GM12878 (cell line): ENCODE measurements around the gene CATSPER1. TPM values are rescaled to one million over a fixed set of nuclear protein-coding genes. Genes with fewer than 3 reads are reported as not detected.

Source experiments
- ATAC-seq: fragments of 200-7000 bp; cut with Tn5 transposase; 3 replicates; pipeline ENCODE4 v1.9.1; 2020; ENCODE audit warnings: mild to moderate bottlenecking, moderate library complexity
- BruUV-seq: library from RNA; stranded (reverse); fragments of 400-500 nt; replicated peaks from 2 replicates; lab custom pipeline; 2021; lab: Mats Ljungman, UMichigan
- CTCF ChIA-PET: fragments of 300-600 bp; sonication (Branson Sonifier 250); formaldehyde crosslinking; extraction: SDS; loops from one replicate; lab custom pipeline; 2021; ENCODE audit warnings: inconsistent platforms; lab: Yijun Ruan, JAX
- POLR2A ChIA-PET: fragments of 350-600 bp; formaldehyde crosslinking; extraction: SDS; loops from one replicate; lab custom pipeline; 2021; ENCODE audit warnings: inconsistent platforms; lab: Charles Lee
- RAD21 ChIA-PET: fragments of 300-600 bp; sonication (Branson Sonifier 250); formaldehyde crosslinking; loops from one replicate; lab custom pipeline; 2023; ENCODE audit warnings: antibody characterized with exemption; ENCODE audit not compliant: unreplicated experiment; lab: Charles Lee
- SMC1A ChIA-PET: fragments of 300-600 bp; sonication (Branson Sonifier 250); formaldehyde crosslinking; loops from one replicate; lab custom pipeline; 2023; ENCODE audit not compliant: unreplicated experiment, uncharacterized antibody; lab: Charles Lee
- DNase-seq: peaks from one replicate; pipeline ENCODE4 v3.0.0-alpha.2; 2011; ENCODE audit warnings: low read depth, low spot score
- FAIRE-seq: peaks from 3 replicates; lab custom pipeline; 2011; peaks lifted over from hg19 to GRCh38; lab: Jason Lieb, UNC
- H2AFZ ChIP-seq: 2 replicates; pipeline ENCODE4 v1.6.0; 2011; ENCODE audit warnings: low read depth, low read length, control low read depth; ENCODE audit not compliant: control insufficient read depth
- H3K27ac ChIP-seq: 2 replicates; pipeline ENCODE4 v1.5.1; 2011; ENCODE audit warnings: control low read depth; ENCODE audit not compliant: control insufficient read depth, insufficient read depth
- H3K27me3 ChIP-seq, 2 experiments: replicated peaks in 1 of 2; 2 replicates each; pipeline versions ENCODE4 v1.6.0 to v1.6.1; 2011; ENCODE audit warnings: low read length in 1 of 2; ENCODE audit not compliant: control insufficient read depth in 2 of 2, insufficient read depth in 2 of 2
- H3K36me3 ChIP-seq, 2 experiments: 2 replicates each; pipeline ENCODE4 v1.5.1; 2011; ENCODE audit warnings: low read length in 1 of 2; ENCODE audit not compliant: control insufficient read depth in 2 of 2, insufficient read depth in 2 of 2
- H3K4me1 ChIP-seq: 2 replicates; pipeline ENCODE4 v1.6.1; 2011; ENCODE audit warnings: mild to moderate bottlenecking, low read length, moderate library complexity, mixed read lengths; ENCODE audit not compliant: control insufficient read depth, insufficient read depth
- H3K4me2 ChIP-seq: 2 replicates; pipeline ENCODE4 v1.6.0; 2011; ENCODE audit warnings: control low read depth; ENCODE audit not compliant: control insufficient read depth, insufficient read depth
- H3K4me3 ChIP-seq: fragments of 200-600 bp; sonication (generic); 2 replicates; pipeline ENCODE4 v1.5.1; 2016
- H3K79me2 ChIP-seq: 2 replicates; pipeline ENCODE4 v1.6.0; 2011; ENCODE audit warnings: low read length; ENCODE audit not compliant: control insufficient read depth, insufficient read depth
- H3K9ac ChIP-seq: 2 replicates; pipeline ENCODE4 v1.8.0; 2011; ENCODE audit warnings: low read length, control low read depth, mixed read lengths; ENCODE audit not compliant: control insufficient read depth, insufficient read depth
- H3K9me3 ChIP-seq: replicated peaks from 3 replicates; pipeline ENCODE4 v1.5.1; 2011; ENCODE audit warnings: mild to moderate bottlenecking, low read length; ENCODE audit not compliant: control insufficient read depth, insufficient read depth
- H4K20me1 ChIP-seq: 2 replicates; pipeline ENCODE4 v1.6.0; 2011; ENCODE audit not compliant: control insufficient read depth, insufficient read depth
- GABPA ChIP-seq: IDR thresholded peaks from 2 replicates; pipeline ENCODE4 v1.6.1; 2014; ENCODE audit warnings: antibody characterized with exemption, low read depth, mild to moderate bottlenecking, inconsistent platforms
- HCFC1 ChIP-seq: fragments of 150-350 bp; IDR thresholded peaks from 2 replicates; pipeline ENCODE4 v1.6.1; 2014; ENCODE audit warnings: low read length
- KLF5 ChIP-seq: fragments of 450-650 bp; IDR thresholded peaks from 2 replicates; pipeline ENCODE4 v1.6.1; 2014; ENCODE audit warnings: mild to moderate bottlenecking; ENCODE audit not compliant: partially characterized antibody
- LARP7 ChIP-seq: fragments of 450-650 bp; IDR thresholded peaks from 2 replicates; pipeline ENCODE4 v1.6.1; 2017; ENCODE audit warnings: mild to moderate bottlenecking
- PML ChIP-seq: IDR thresholded peaks from 2 replicates; pipeline ENCODE4 v1.6.1; 2012; ENCODE audit warnings: low read length, inconsistent platforms
- RCOR1 ChIP-seq: conservative IDR thresholded peaks from 2 replicates; pipeline ENCODE4 v1.6.1; 2012; ENCODE audit warnings: low read depth, low read length, improper control_type of control experiment
- SPI1 ChIP-seq: IDR thresholded peaks from 2 replicates; pipeline ENCODE4 v1.6.1; 2011; ENCODE audit warnings: low read depth, mild to moderate bottlenecking, low read length, moderate library complexity, borderline replicate concordance; ENCODE audit not compliant: insufficient read depth
- WRNIP1 ChIP-seq: IDR thresholded peaks from 2 replicates; pipeline ENCODE4 v1.6.1; 2011; ENCODE audit warnings: low read depth, low read length, improper control_type of control experiment, borderline replicate concordance
- ZBTB4 ChIP-seq: fragments of 450-650 bp; formaldehyde crosslinking; IDR thresholded peaks from 2 replicates; pipeline ENCODE4 v1.4.0; 2022; ENCODE audit warnings: mild to moderate bottlenecking, moderate library complexity
- WGBS: methylation state at CpG from one replicate; pipeline ENCODE4 v1.1.6; 2016; ENCODE audit warnings: low lambda C conversion rate; ENCODE audit not compliant: insufficient replicate concordance, insufficient coverage; ENCODE audit errors: missing lambda C conversion rate; 5-methylcytosine and 5-hydroxymethylcytosine counted together
- in situ Hi-C: fragments of 300-500 bp; cut with MboI; formaldehyde crosslinking; loops from 9 replicates; pipeline ENCODE4 v1.14.3; 2018; ENCODE audit warnings: mixed read lengths
- intact Hi-C: fragments of 100-400 bp; cut with micrococcal nuclease; formaldehyde crosslinking; loops from one replicate; pipeline ENCODE4 v1.14.2; 2022; ENCODE audit not compliant: unreplicated experiment
- polyA plus RNA-seq, 11 experiments: library from polyadenylated mRNA; depleted of rRNA in 4 of 11; unstranded in 6 of 11; stranded (reverse) in 5 of 11; fragments of >200 nt; fragmentation: Nextera tagmentation in 4 of 11; fragmentation: Illumina TruSeq in 1 of 11; extraction: Ambion mirVana in 4 of 11; extraction: Trizol in 1 of 11; gene quantifications; 1 replicate in 1 of 11; 2 replicates in 10 of 11; pipeline versions ENCODE4 v1.2.1 to v1.2.3, GENCODE V29; 2011 to 2016; ENCODE audit warnings: inconsistent platforms in 2 of 11, missing spikeins in 2 of 11, low read depth in 1 of 11
- total RNA-seq, 4 experiments: library from RNA; depleted of rRNA in 3 of 4; stranded (reverse); fragments of >200 nt in 3 of 4; fragmentation: Illumina TruSeq in 1 of 4; extraction: Trizol in 1 of 4; gene quantifications; 2 replicates each; pipeline versions ENCODE4 v1.2.1 to v1.2.3, GENCODE V29; 2013 to 2021
- TF ChIP-seq, protein P1 (sequence below): fragments of 450-650 bp; IDR thresholded peaks from 2 replicates; pipeline ENCODE4 v1.6.1; 2018; ENCODE audit warnings: borderline replicate concordance, mild to moderate bottlenecking; ENCODE audit not compliant: partially characterized antibody
- TF ChIP-seq, protein P2 (sequence below): fragments of 450-650 bp; formaldehyde crosslinking; IDR thresholded peaks from 2 replicates; pipeline ENCODE4 v1.4.0; 2020; ENCODE audit warnings: mild to moderate bottlenecking, moderate library complexity

CATSPER1 gene
- total and polyA plus RNA-seq, 10 of the 15 experiments (the other 5 are each of a cell fraction or from before 2014, with no cell fraction given), result 0.02 to 0.05 TPM; not detected in 8

DNA sequence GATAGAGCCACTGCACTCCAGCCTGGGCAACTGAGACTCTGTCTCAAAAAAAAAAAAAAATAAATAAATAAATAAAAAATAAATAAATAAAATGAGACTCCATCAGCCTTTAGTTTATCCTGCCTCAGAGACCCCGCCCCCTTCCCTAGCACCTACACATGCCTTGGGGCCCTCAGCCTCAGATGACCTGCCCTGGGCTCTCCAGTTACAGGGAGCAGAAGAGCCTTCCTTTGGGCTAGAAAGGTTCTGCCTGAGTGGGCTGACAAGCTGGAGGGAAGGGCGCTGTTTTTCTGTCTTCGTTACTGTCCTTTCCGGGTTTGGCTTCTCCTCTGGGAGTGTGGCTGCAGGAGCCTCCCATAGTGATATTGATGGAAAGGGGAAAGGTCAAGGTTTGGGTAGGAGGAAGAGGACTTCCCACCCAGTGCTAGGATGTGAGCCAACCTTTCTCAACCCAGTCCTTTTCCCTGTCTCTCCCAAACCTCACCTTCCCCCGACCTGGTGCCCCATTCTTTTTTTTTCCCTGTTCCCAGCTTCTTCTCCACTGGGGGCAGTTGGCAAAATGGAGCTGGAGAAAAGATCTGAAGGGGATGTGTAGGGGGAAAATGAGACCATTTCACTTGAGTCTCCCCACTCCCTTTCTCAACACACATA, 24.4 kb upstream of the CATSPER1 start (continued):
- TF ChIP-seq, protein P1, sequence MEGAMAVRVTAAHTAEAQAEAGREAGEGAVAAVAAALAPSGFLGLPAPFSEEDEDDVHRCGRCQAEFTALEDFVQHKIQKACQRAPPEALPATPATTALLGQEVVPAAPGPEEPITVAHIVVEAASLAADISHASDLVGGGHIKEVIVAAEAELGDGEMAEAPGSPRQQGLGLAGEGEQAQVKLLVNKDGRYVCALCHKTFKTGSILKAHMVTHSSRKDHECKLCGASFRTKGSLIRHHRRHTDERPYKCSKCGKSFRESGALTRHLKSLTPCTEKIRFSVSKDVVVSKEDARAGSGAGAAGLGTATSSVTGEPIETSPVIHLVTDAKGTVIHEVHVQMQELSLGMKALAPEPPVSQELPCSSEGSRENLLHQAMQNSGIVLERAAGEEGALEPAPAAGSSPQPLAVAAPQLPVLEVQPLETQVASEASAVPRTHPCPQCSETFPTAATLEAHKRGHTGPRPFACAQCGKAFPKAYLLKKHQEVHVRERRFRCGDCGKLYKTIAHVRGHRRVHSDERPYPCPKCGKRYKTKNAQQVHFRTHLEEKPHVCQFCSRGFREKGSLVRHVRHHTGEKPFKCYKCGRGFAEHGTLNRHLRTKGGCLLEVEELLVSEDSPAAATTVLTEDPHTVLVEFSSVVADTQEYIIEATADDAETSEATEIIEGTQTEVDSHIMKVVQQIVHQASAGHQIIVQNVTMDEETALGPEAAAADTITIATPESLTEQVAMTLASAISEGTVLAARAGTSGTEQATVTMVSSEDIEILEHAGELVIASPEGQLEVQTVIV, result no peak
- TF ChIP-seq LARP7, result no peak
- TF ChIP-seq KLF5, result no peak
- TF ChIP-seq HCFC1, result no peak

DNA sequence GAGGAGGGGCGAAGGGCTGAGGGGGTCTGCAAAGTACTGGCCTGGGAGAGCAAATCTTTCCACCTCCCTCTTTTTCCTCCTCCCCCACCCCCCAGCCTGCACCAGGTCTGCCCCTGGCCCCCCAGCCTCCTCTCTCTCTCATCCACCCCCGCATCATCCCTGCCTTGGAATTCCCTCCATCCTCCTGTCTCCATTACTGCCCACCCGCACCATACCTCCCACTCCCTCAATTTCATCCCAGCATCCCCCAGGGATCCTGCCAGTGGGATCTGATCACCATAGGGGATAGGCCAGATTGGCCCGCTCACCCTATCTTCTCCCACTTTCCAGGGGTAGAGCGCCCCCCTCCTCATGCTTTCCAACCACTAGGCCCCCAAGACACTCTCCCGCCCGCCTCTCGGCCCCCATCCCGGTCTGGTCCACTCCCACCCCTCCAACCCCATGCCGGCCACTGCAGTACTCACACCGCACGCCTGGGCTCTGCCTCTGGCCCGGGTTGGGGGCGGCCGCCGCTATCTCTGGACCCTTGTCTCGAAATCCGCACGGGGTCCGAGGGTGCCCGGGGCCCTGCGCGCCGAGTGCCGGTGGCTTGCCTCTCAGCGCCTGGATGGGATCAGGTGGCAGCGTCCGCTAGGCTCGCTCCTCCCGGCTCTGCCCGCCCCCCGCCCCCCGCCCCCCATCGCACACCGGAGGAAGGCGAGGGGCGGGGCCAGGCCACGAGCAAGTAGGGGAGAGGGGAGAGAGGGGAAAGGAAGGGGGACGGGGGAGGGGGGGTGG, 22.5 kb upstream of the CATSPER1 start, which contains the start of gene GAL3ST3:
TSS of gene GAL3ST3 (minus strand) at position 615 of the 777 bp plus-strand sequence. CDS start 3,746 bp downstream, outside the sequence.
- POLR2A ChIA-PET, result interaction anchor here (0.6 kb wide), 1 partner anchor 48 kb away, joined by 14 read pairs; no protein-coding TSS in a partner anchor
- no peak within 1 kb of the TSS for H2AFZ ChIP-seq
- intact Hi-C loops, result no loop called here
- H3K27ac ChIP-seq, result no peak within 1 kb of the TSS
- H3K27me3 ChIP-seq, result no peaks in the 10 kb centered on the region
- no peak for FAIRE-seq
- RAD21 ChIA-PET, result no interaction called here
- DNase-seq, result no peak
- peaks cover 16% of the 10 kb centered on the region for H3K79me2 ChIP-seq
- CTCF ChIA-PET, result interaction anchor here (1.1 to 5.0 kb wide), 3 partner anchors 19 to 46 kb away, joined by 3 to 43 read pairs (median 3); partner anchors contain the start of genes BANF1 and CATSPER1
- 33% methylated on average over 25 of the region's 39 CpGs for WGBS
- no peak within 1 kb of the TSS for H3K4me2 ChIP-seq
- ATAC-seq, result no peak
- no TSS peak for BruUV-seq
- in situ Hi-C loops, result no loop called here
- H3K9me3 ChIP-seq, result no peaks in the 10 kb centered on the region
- no peak within 1 kb of the TSS for H3K4me3 ChIP-seq
- H3K9ac ChIP-seq, result no peak within 1 kb of the TSS
- H3K4me1 ChIP-seq, result peaks cover 17% of the 10 kb centered on the region
- SMC1A ChIA-PET, result no interaction called here
- H3K36me3 ChIP-seq, result no peaks in the 10 kb centered on the region
- no peaks in the 10 kb centered on the region for H4K20me1 ChIP-seq
- TF ChIP-seq SPI1 (no peak), ZBTB4 (no peak), WRNIP1 (no peak), PML (no peak), RCOR1 (no peak), GABPA (no peak)
- TF ChIP-seq, protein P2, sequence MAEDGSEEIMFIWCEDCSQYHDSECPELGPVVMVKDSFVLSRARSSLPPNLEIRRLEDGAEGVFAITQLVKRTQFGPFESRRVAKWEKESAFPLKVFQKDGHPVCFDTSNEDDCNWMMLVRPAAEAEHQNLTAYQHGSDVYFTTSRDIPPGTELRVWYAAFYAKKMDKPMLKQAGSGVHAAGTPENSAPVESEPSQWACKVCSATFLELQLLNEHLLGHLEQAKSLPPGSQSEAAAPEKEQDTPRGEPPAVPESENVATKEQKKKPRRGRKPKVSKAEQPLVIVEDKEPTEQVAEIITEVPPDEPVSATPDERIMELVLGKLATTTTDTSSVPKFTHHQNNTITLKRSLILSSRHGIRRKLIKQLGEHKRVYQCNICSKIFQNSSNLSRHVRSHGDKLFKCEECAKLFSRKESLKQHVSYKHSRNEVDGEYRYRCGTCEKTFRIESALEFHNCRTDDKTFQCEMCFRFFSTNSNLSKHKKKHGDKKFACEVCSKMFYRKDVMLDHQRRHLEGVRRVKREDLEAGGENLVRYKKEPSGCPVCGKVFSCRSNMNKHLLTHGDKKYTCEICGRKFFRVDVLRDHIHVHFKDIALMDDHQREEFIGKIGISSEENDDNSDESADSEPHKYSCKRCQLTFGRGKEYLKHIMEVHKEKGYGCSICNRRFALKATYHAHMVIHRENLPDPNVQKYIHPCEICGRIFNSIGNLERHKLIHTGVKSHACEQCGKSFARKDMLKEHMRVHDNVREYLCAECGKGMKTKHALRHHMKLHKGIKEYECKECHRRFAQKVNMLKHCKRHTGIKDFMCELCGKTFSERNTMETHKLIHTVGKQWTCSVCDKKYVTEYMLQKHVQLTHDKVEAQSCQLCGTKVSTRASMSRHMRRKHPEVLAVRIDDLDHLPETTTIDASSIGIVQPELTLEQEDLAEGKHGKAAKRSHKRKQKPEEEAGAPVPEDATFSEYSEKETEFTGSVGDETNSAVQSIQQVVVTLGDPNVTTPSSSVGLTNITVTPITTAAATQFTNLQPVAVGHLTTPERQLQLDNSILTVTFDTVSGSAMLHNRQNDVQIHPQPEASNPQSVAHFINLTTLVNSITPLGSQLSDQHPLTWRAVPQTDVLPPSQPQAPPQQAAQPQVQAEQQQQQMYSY (CRISPR knock-in tag), result no peak
